Activated naive CD4-positive, alpha-beta T cell treated with anti-CD3 and anti-CD28 coated beads, Interleukin-2, amount 10 ng/mL, durations not matched to agents 7 days and 5 days (primary cell): ENCODE measurements around the gene CXADR.
"Not testable (repeated sequence)": the region's sequence is repeated elsewhere in the genome, so short reads cannot be mapped to it uniquely, and the experiment has no call there.

Experiments used
- CTCF ChIA-PET: fragments of 350-600 bp; sonication (Branson Sonifier 250); formaldehyde crosslinking; loops from one replicate; lab custom pipeline; 2021; ENCODE audit warnings: antibody characterized with exemption; lab: Charles Lee
- DNase-seq: peaks from one replicate; pipeline ENCODE4 v3.0.0-alpha.2; 2020
- H3K27ac Mint-ChIP-seq: one replicate; pipeline ENCODE4 v1.8.0; 2021; ENCODE audit warnings: mild to moderate bottlenecking, moderate library complexity, mixed read lengths
- H3K27me3 Mint-ChIP-seq: one replicate; pipeline ENCODE4 v1.8.0; 2021; ENCODE audit warnings: mild to moderate bottlenecking, mixed read lengths
- H3K36me3 Mint-ChIP-seq: one replicate; pipeline ENCODE4 v1.8.0; 2021; ENCODE audit warnings: mixed read lengths
- H3K4me1 Mint-ChIP-seq: one replicate; pipeline ENCODE4 v1.8.0; 2021; ENCODE audit warnings: mixed read lengths
- H3K4me3 Mint-ChIP-seq: one replicate; pipeline ENCODE4 v1.8.0; 2021; ENCODE audit warnings: mild to moderate bottlenecking, moderate library complexity, mixed read lengths
- H3K9me3 Mint-ChIP-seq: one replicate; pipeline ENCODE4 v1.8.0; 2021; ENCODE audit warnings: mixed read lengths

Gene CXADR

GRCh38 chr21:17519208-17519738, 6.4 kb downstream of the CXADR start:
- Mint-ChIP-seq H3K36me3 (no peaks in the 10 kb centered on the region), H3K4me1 (peaks cover 6% of the 10 kb centered on the region), H3K4me3 (no peak overlapping the region), H3K27ac (no peak overlapping the region), H3K27me3 (peaks cover 24% of the 10 kb centered on the region), H3K9me3 (no peaks in the 10 kb centered on the region)
- no peak for DNase-seq
- CTCF ChIA-PET: no interaction called here

- no peak overlapping the region for H3K4me3 Mint-ChIP-seq
- H3K9me3 Mint-ChIP-seq: no peaks in the 10 kb centered on the region
- H3K36me3 Mint-ChIP-seq: no peaks in the 10 kb centered on the region
- peaks cover 16% of the 10 kb centered on the region for H3K27me3 Mint-ChIP-seq
- H3K4me1 Mint-ChIP-seq: peaks cover 2% of the 10 kb centered on the region
- H3K27ac Mint-ChIP-seq: no peak overlapping the region
- CTCF ChIA-PET: no interaction called here
- DNase-seq: no peak
Measured at GRCh38 chr21:17519965-17520609, 7.2 kb downstream of the CXADR start.

- no peaks in the 10 kb centered on the region for H3K4me1 Mint-ChIP-seq
- CTCF ChIA-PET: no interaction called here
- no peaks in the 10 kb centered on the region for H3K36me3 Mint-ChIP-seq
- DNase-seq: no peak
- H3K27ac Mint-ChIP-seq: no peak overlapping the region
- H3K4me3 Mint-ChIP-seq: no peak overlapping the region
- no peaks in the 10 kb centered on the region for H3K9me3 Mint-ChIP-seq
- H3K27me3 Mint-ChIP-seq: peaks cover 7% of the 10 kb centered on the region
Measured at GRCh38 chr21:17523007-17523451, 10.2 kb downstream of the CXADR start.

GRCh38 chr21:17523979-17524494, 11.2 kb downstream of the CXADR start:
- H3K27ac Mint-ChIP-seq, CTCF ChIA-PET, H3K36me3 Mint-ChIP-seq, H3K27me3 Mint-ChIP-seq, H3K9me3 Mint-ChIP-seq, H3K4me1 Mint-ChIP-seq, H3K4me3 Mint-ChIP-seq, DNase-seq: not testable (repeated sequence)

GRCh38 chr21:17524635-17525034, 11.8 kb downstream of the CXADR start:
- CTCF ChIA-PET: no interaction called here
- H3K27me3 Mint-ChIP-seq: peaks cover 4% of the 10 kb centered on the region
- H3K4me1 Mint-ChIP-seq: no peaks in the 10 kb centered on the region
- H3K9me3 Mint-ChIP-seq: no peaks in the 10 kb centered on the region
- DNase-seq: no peak
- no peaks in the 10 kb centered on the region for H3K36me3 Mint-ChIP-seq
- H3K27ac Mint-ChIP-seq: no peak overlapping the region
- no peak overlapping the region for H3K4me3 Mint-ChIP-seq

- no peak overlapping the region for H3K4me3 Mint-ChIP-seq
- no peak overlapping the region for H3K27ac Mint-ChIP-seq
- no peaks in the 10 kb centered on the region for H3K4me1 Mint-ChIP-seq
- no peaks in the 10 kb centered on the region for H3K36me3 Mint-ChIP-seq
- peaks cover 4% of the 10 kb centered on the region for H3K27me3 Mint-ChIP-seq
- no peak for DNase-seq
- no peaks in the 10 kb centered on the region for H3K9me3 Mint-ChIP-seq
- CTCF ChIA-PET: no interaction called here
Measured at GRCh38 chr21:17526776-17527175, 13.9 kb downstream of the CXADR start.

GRCh38 chr21:17527240-17527639, 14.4 kb downstream of the CXADR start:
- no peak overlapping the region for H3K27ac Mint-ChIP-seq
- peaks cover 4% of the 10 kb centered on the region for H3K27me3 Mint-ChIP-seq
- DNase-seq: no peak
- no peaks in the 10 kb centered on the region for H3K4me1 Mint-ChIP-seq
- CTCF ChIA-PET: no interaction called here
- no peaks in the 10 kb centered on the region for H3K9me3 Mint-ChIP-seq
- H3K4me3 Mint-ChIP-seq: no peak overlapping the region
- no peaks in the 10 kb centered on the region for H3K36me3 Mint-ChIP-seq

GRCh38 chr21:17527711-17528110, 14.9 kb downstream of the CXADR start:
- H3K4me3 Mint-ChIP-seq: no peak overlapping the region
- CTCF ChIA-PET: no interaction called here
- no peak overlapping the region for H3K27ac Mint-ChIP-seq
- H3K4me1 Mint-ChIP-seq: no peaks in the 10 kb centered on the region
- H3K36me3 Mint-ChIP-seq: no peaks in the 10 kb centered on the region
- no peak for DNase-seq
- no peaks in the 10 kb centered on the region for H3K9me3 Mint-ChIP-seq
- peaks cover 4% of the 10 kb centered on the region for H3K27me3 Mint-ChIP-seq

GRCh38 chr21:17529648-17530047, 16.8 kb downstream of the CXADR start:
- Mint-ChIP-seq H3K9me3 (no peaks in the 10 kb centered on the region), H3K4me3 (no peak overlapping the region), H3K4me1 (no peaks in the 10 kb centered on the region), H3K27ac (no peak overlapping the region), H3K27me3 (peaks cover 4% of the 10 kb centered on the region), H3K36me3 (no peaks in the 10 kb centered on the region)
- no peak for DNase-seq
- CTCF ChIA-PET: no interaction called here

GRCh38 chr21:17532292-17532691, 19.4 kb downstream of the CXADR start:
- Mint-ChIP-seq H3K9me3 (no peaks in the 10 kb centered on the region), H3K4me3 (no peak overlapping the region)

GRCh38 chr21:17536381-17536780, 23.5 kb downstream of the CXADR start:
- no peaks in the 10 kb centered on the region for H3K4me1 Mint-ChIP-seq
- no peak overlapping the region for H3K4me3 Mint-ChIP-seq
- no peaks in the 10 kb centered on the region for H3K9me3 Mint-ChIP-seq
- no peak for DNase-seq
- no peaks in the 10 kb centered on the region for H3K36me3 Mint-ChIP-seq
- CTCF ChIA-PET: no interaction called here
- H3K27ac Mint-ChIP-seq: no peak overlapping the region
- H3K27me3 Mint-ChIP-seq: no peaks in the 10 kb centered on the region

More at GRCh38 chr21:17532292-17532691, 19.4 kb downstream of the CXADR start:
- CTCF ChIA-PET: no interaction called here
- Mint-ChIP-seq H3K4me1 (no peaks in the 10 kb centered on the region), H3K36me3 (no peaks in the 10 kb centered on the region), H3K27ac (no peak overlapping the region), H3K27me3 (peaks cover 4% of the 10 kb centered on the region)
- DNase-seq: no peak

- H3K9me3 Mint-ChIP-seq: no peaks in the 10 kb centered on the region
- no peaks in the 10 kb centered on the region for H3K27me3 Mint-ChIP-seq
- H3K36me3 Mint-ChIP-seq: no peaks in the 10 kb centered on the region
- no peak overlapping the region for H3K27ac Mint-ChIP-seq
- DNase-seq: no peak
- no peaks in the 10 kb centered on the region for H3K4me1 Mint-ChIP-seq
- CTCF ChIA-PET: no interaction called here
- H3K4me3 Mint-ChIP-seq: no peak overlapping the region
Measured at GRCh38 chr21:17537299-17537698, 24.5 kb downstream of the CXADR start.

- Mint-ChIP-seq H3K27ac (no peak overlapping the region), H3K36me3 (no peaks in the 10 kb centered on the region)
- CTCF ChIA-PET: no interaction called here
Measured at GRCh38 chr21:17538576-17538975, 25.7 kb downstream of the CXADR start.

GRCh38 chr21:17539323-17539722, 26.5 kb downstream of the CXADR start:
- CTCF ChIA-PET: no interaction called here
- Mint-ChIP-seq H3K9me3 (no peaks in the 10 kb centered on the region), H3K27me3 (no peaks in the 10 kb centered on the region), H3K4me3 (no peak overlapping the region), H3K4me1 (no peaks in the 10 kb centered on the region), H3K27ac (no peak overlapping the region), H3K36me3 (no peaks in the 10 kb centered on the region)
- DNase-seq: no peak

More at GRCh38 chr21:17538576-17538975, 25.7 kb downstream of the CXADR start:
- no peaks in the 10 kb centered on the region for H3K27me3 Mint-ChIP-seq
- no peak for DNase-seq
- no peak overlapping the region for H3K4me3 Mint-ChIP-seq
- no peaks in the 10 kb centered on the region for H3K9me3 Mint-ChIP-seq
- no peaks in the 10 kb centered on the region for H3K4me1 Mint-ChIP-seq

GRCh38 chr21:17539743-17540341, 27.0 kb downstream of the CXADR start:
- H3K27me3 Mint-ChIP-seq: no peaks in the 10 kb centered on the region
- H3K4me3 Mint-ChIP-seq: no peak overlapping the region
- CTCF ChIA-PET: no interaction called here
- no peaks in the 10 kb centered on the region for H3K4me1 Mint-ChIP-seq
- no peaks in the 10 kb centered on the region for H3K36me3 Mint-ChIP-seq
- no peak for DNase-seq
- H3K9me3 Mint-ChIP-seq: no peaks in the 10 kb centered on the region
- no peak overlapping the region for H3K27ac Mint-ChIP-seq
